H9 (cell line): Measurements from ENCODE around the gene PHACTR1. TPM values are rescaled to one million over a fixed set of nuclear protein-coding genes. Genes with fewer than 3 reads are reported as not detected.

Experiments
- DNase-seq: peaks from one replicate; pipeline ENCODE4 v3.0.0-alpha.2; 2017
- H2AFZ ChIP-seq: one replicate; pipeline ENCODE4 v1.6.1; 2013; ENCODE audit warnings: mild to moderate bottlenecking, low read length, control low read depth, moderate library complexity
- H2AK5ac ChIP-seq: 2 replicates; pipeline ENCODE4 v1.6.1; 2013; ENCODE audit warnings: low read length, control low read depth, mixed read lengths; ENCODE audit not compliant: insufficient read length
- H2BK120ac ChIP-seq: one replicate; pipeline ENCODE4 v1.6.1; 2013; ENCODE audit warnings: low read depth, mild to moderate bottlenecking, low read length, control low read depth, inconsistent platforms; ENCODE audit not compliant: poor library complexity, severe bottlenecking
- H2BK12ac ChIP-seq: 2 replicates; pipeline ENCODE4 v1.6.1; 2013; ENCODE audit warnings: low read length, control low read depth, mixed read lengths, low read depth; ENCODE audit not compliant: insufficient read length
- H2BK15ac ChIP-seq: 2 replicates; pipeline ENCODE4 v1.6.1; 2013; ENCODE audit warnings: low read depth, low read length, control low read depth
- H2BK20ac ChIP-seq: one replicate; pipeline ENCODE4 v1.6.1; 2013; ENCODE audit warnings: low read depth, mild to moderate bottlenecking, low read length, control low read depth, inconsistent platforms; ENCODE audit not compliant: poor library complexity, severe bottlenecking
- H2BK5ac ChIP-seq: 2 replicates; pipeline ENCODE4 v1.6.1; 2013; ENCODE audit warnings: low read length, control low read depth, mixed read lengths; ENCODE audit not compliant: insufficient read length
- H3K14ac ChIP-seq: 2 replicates; pipeline ENCODE4 v1.6.1; 2013; ENCODE audit warnings: low read length, control low read depth; ENCODE audit not compliant: insufficient read depth
- H3K18ac ChIP-seq: 2 replicates; pipeline ENCODE4 v1.6.1; 2013; ENCODE audit warnings: low read depth, mild to moderate bottlenecking, mixed read lengths, low read length, control low read depth; ENCODE audit not compliant: insufficient read length
- H3K23ac ChIP-seq: 2 replicates; pipeline ENCODE4 v1.6.1; 2013; ENCODE audit warnings: low read length, control low read depth, mixed read lengths, low read depth; ENCODE audit not compliant: insufficient read length
- H3K23me2 ChIP-seq: 2 replicates; pipeline ENCODE4 v1.6.1; 2013; ENCODE audit warnings: low read depth, mild to moderate bottlenecking, mixed read lengths, low read length, control low read depth; ENCODE audit not compliant: insufficient read length, poor library complexity, severe bottlenecking
- H3K27ac ChIP-seq: 2 replicates; pipeline ENCODE4 v1.5.1; 2013; ENCODE audit warnings: low read length, control low read depth, mixed read lengths, low read depth; ENCODE audit not compliant: insufficient read length
- H3K27me3 ChIP-seq: 2 replicates; pipeline ENCODE4 v1.6.1; 2013; ENCODE audit warnings: low read length, control low read depth, inconsistent platforms; ENCODE audit not compliant: insufficient read depth
- H3K4ac ChIP-seq: 2 replicates; pipeline ENCODE4 v1.6.1; 2013; ENCODE audit warnings: low read depth, mild to moderate bottlenecking, control low read depth, inconsistent platforms, low read length, moderate library complexity
- H3K4me1 ChIP-seq: 2 replicates; pipeline ENCODE4 v1.6.1; 2013; ENCODE audit warnings: low read length, control low read depth, inconsistent platforms; ENCODE audit not compliant: insufficient read depth
- H3K4me2 ChIP-seq: 2 replicates; pipeline ENCODE4 v1.6.1; 2013; ENCODE audit warnings: low read length, control low read depth, mixed read lengths; ENCODE audit not compliant: insufficient read length, insufficient read depth
- H3K56ac ChIP-seq: 2 replicates; pipeline ENCODE4 v1.6.1; 2013; ENCODE audit warnings: low read depth, mild to moderate bottlenecking, mixed read lengths, low read length, control low read depth; ENCODE audit not compliant: insufficient read length
- H3K79me1 ChIP-seq: 2 replicates; pipeline ENCODE4 v1.6.1; 2013; ENCODE audit warnings: low read depth, mild to moderate bottlenecking, moderate library complexity, low read length, control low read depth, inconsistent platforms; ENCODE audit not compliant: insufficient read depth, poor library complexity, severe bottlenecking
- H3K79me2 ChIP-seq: 2 replicates; pipeline ENCODE4 v1.6.1; 2013; ENCODE audit warnings: low read length, control low read depth, inconsistent platforms; ENCODE audit not compliant: insufficient read depth
- H3K9ac ChIP-seq: 2 replicates; pipeline ENCODE4 v1.6.1; 2013; ENCODE audit warnings: low read length, control low read depth, mixed read lengths; ENCODE audit not compliant: insufficient read length; ENCODE audit errors: extremely low read depth
- H3K9me3 ChIP-seq: one replicate; pipeline ENCODE4 v1.6.1; 2013; ENCODE audit warnings: low read depth, low read length, inconsistent platforms; ENCODE audit not compliant: control insufficient read depth
- H3T11ph ChIP-seq: one replicate; pipeline ENCODE4 v1.6.1; 2013; ENCODE audit warnings: mild to moderate bottlenecking, low read length, control low read depth, inconsistent platforms
- H4K20me1 ChIP-seq: one replicate; pipeline ENCODE4 v1.6.1; 2013; ENCODE audit not compliant: control insufficient read depth, insufficient read length, insufficient read depth
- H4K5ac ChIP-seq: 2 replicates; pipeline ENCODE4 v1.6.1; 2013; ENCODE audit warnings: low read depth, mild to moderate bottlenecking, mixed read lengths, low read length, control low read depth; ENCODE audit not compliant: insufficient read length
- H4K8ac ChIP-seq: replicated peaks from 2 replicates; pipeline ENCODE4 v1.6.1; 2013; ENCODE audit warnings: low read length, control low read depth, mixed read lengths, low read depth; ENCODE audit not compliant: insufficient read length
- H4K91ac ChIP-seq: 2 replicates; pipeline ENCODE4 v1.6.1; 2013; ENCODE audit warnings: low read depth, mild to moderate bottlenecking, moderate library complexity, mixed read lengths, low read length, control low read depth; ENCODE audit not compliant: insufficient read length
- H3K27ac Mint-ChIP-seq, 3 experiments: 2 replicates in 2 of 3; 3 replicates in 1 of 3; pipeline ENCODE4 v1.8.0; 2020 to 2021; ENCODE audit warnings: mixed read lengths in 3 of 3, mild to moderate bottlenecking in 1 of 3, moderate library complexity in 1 of 3
- H3K27me3 Mint-ChIP-seq: 2 replicates; pipeline ENCODE4 v1.8.0; 2021; ENCODE audit warnings: low read depth, mild to moderate bottlenecking, moderate library complexity, mixed read lengths
- H3K36me3 Mint-ChIP-seq, 3 experiments: 2 replicates in 2 of 3; 3 replicates in 1 of 3; pipeline ENCODE4 v1.8.0; 2020 to 2021; ENCODE audit warnings: low read depth in 3 of 3, mixed read lengths in 3 of 3; ENCODE audit not compliant: insufficient read depth in 1 of 3
- H3K4me1 Mint-ChIP-seq, 2 experiments: 2 replicates each; pipeline ENCODE4 v1.8.0; 2020; ENCODE audit warnings: mixed read lengths in 2 of 2
- H3K4me3 Mint-ChIP-seq, 2 experiments: 2 replicates in 1 of 2; 3 replicates in 1 of 2; pipeline ENCODE4 v1.8.0; 2020 to 2021; ENCODE audit warnings: mild to moderate bottlenecking in 2 of 2, mixed read lengths in 2 of 2, moderate library complexity in 1 of 2
- H3K9me3 Mint-ChIP-seq, 2 experiments: 2 replicates in 1 of 2; 3 replicates in 1 of 2; pipeline ENCODE4 v1.8.0; 2020; ENCODE audit warnings: mild to moderate bottlenecking in 2 of 2, mixed read lengths in 2 of 2, moderate library complexity in 1 of 2
- WGBS: extraction: QIAGEN DNeasy Blood & Tissue Kit; methylation state at CpG from one replicate; pipeline ENCODE4 v1.1.7; 2013; ENCODE audit warnings: missing lambda C conversion rate, low lambda C conversion rate, mixed read lengths; ENCODE audit not compliant: insufficient read length; ENCODE audit errors: extremely low coverage; 5-methylcytosine and 5-hydroxymethylcytosine counted together
- total RNA-seq: library from RNA; stranded (reverse); gene quantifications from 2 replicates; pipeline ENCODE4 v1.2.1, GENCODE V29; 2021
- TF ChIP-seq, protein P1 (sequence below): fragments of 200-600 bp; sonication (generic); conservative IDR thresholded peaks from 3 replicates; pipeline ENCODE4 v1.8.0; 2021; ENCODE audit warnings: antibody characterized with exemption, mild to moderate bottlenecking

Gene PHACTR1
- total RNA-seq, 1 experiment from 2014 or later = 15.9 TPM

DNA sequence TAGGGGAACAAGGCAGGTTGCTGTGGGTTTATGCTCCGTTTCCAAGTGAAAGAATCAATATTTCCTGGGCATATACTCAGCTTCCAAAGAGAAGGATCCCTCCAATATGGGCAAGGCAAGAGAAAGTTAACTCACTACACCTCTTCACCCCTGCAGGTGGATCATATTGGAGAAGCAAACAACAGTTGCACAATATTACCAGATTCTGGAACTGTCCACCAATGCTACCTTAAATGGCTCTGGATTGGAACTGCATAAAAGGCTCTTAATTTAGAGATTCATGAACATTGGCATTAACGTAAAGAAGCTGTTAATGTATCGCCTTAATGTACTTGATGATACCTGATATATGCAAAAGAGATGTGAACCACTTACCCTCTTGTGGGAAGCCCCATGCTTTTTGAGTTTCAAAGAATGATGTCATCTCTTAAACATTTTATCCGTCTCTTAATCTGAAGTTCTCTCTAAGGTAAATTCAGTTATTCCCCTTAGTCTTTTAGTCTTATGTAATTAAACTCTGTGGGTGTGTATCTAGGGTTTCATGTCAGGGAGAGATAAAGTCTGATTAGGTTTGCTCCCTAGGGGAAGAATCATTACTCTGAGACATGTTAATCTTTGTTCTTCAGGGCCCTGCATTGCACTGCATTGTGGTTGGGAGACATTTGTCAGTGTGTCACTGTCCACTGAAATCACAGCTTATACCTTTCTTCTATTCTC lies 99.5 kb downstream of the PHACTR1 start:
- Histone ChIP-seq H3K56ac (no peak overlapping the region), H3K4me1 (peaks cover 2% of the 10 kb centered on the region; the same call in 1 of the 2 replicates), H3K14ac (no peak overlapping the region), H2BK12ac (no peak overlapping the region), H2BK20ac (no peak overlapping the region), H2AK5ac (no peak overlapping the region), H3K18ac (no peak overlapping the region), H3K9me3 (no peaks in the 10 kb centered on the region), H2BK120ac (no peak overlapping the region), H4K91ac (no peak overlapping the region), H3K23me2 (no peaks in the 10 kb centered on the region), H2BK5ac (no peak overlapping the region), H4K8ac (no peak overlapping the region), H3K9ac (no peak overlapping the region), H3K4me2 (no peak overlapping the region), H3K27me3 (no peaks in the 10 kb centered on the region), H3K79me2 (no peaks in the 10 kb centered on the region), H3K79me1 (no peaks in the 10 kb centered on the region), H2AFZ (no peak overlapping the region), H3K23ac (no peak overlapping the region), H3K27ac (no peak overlapping the region), H3K4ac (no peak overlapping the region), H4K20me1 (no peaks in the 10 kb centered on the region), H3T11ph (no peak overlapping the region), H4K5ac (no peak overlapping the region), H2BK15ac (no peak overlapping the region)
- no peak for DNase-seq
- WGBS = no CpG with 5 or more reads among the region's 4 CpGs
- Mint-ChIP-seq H3K9me3 (no peaks in the 10 kb centered on the region), H3K4me3 (no peak overlapping the region), H3K27ac (no peak overlapping the region), H3K4me1 (peaks cover 4 to 10% of the 10 kb centered on the region in 2 experiments; a peak in 3 of 4 replicates), H3K36me3 (no peaks in the 10 kb centered on the region; a peak in 2 of 7 replicates), H3K27me3 (no peaks in the 10 kb centered on the region)
- TF ChIP-seq, protein P1, sequence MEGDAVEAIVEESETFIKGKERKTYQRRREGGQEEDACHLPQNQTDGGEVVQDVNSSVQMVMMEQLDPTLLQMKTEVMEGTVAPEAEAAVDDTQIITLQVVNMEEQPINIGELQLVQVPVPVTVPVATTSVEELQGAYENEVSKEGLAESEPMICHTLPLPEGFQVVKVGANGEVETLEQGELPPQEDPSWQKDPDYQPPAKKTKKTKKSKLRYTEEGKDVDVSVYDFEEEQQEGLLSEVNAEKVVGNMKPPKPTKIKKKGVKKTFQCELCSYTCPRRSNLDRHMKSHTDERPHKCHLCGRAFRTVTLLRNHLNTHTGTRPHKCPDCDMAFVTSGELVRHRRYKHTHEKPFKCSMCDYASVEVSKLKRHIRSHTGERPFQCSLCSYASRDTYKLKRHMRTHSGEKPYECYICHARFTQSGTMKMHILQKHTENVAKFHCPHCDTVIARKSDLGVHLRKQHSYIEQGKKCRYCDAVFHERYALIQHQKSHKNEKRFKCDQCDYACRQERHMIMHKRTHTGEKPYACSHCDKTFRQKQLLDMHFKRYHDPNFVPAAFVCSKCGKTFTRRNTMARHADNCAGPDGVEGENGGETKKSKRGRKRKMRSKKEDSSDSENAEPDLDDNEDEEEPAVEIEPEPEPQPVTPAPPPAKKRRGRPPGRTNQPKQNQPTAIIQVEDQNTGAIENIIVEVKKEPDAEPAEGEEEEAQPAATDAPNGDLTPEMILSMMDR = no peak
